IPS-18c (cell line): ENCODE results near the gene OR2G3.

Experiments
- H3K4me3 ChIP-seq: 2 replicates; pipeline ENCODE4 v1.7.0; 2013; ENCODE audit warnings: low read depth, mild to moderate bottlenecking, low read length, moderate library complexity; ENCODE audit not compliant: insufficient read depth
- H3K9me3 ChIP-seq: one replicate; pipeline ENCODE4 v1.6.1; 2013; ENCODE audit warnings: mild to moderate bottlenecking, low read length, moderate library complexity; ENCODE audit not compliant: control insufficient read depth, insufficient read depth

Gene OR2G3

DNA sequence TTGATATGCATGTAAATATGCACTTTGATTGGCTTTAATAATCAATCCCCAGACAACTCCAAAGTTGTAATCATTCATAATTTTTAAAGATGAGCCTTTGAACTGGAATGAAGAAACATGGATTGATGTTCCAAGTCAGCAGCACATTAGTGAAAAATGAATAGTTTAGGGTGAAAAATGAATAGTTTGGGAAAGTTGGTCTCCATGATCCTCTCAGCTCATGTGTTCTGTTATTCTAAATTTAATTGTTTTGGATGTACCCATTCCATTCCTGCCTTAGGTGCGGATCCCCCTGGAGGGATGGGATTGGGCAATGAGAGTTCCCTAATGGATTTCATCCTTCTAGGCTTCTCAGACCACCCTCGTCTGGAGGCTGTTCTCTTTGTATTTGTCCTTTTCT lies at the start of gene OR2G3:
TSS of gene OR2G3 (plus strand) at position 301 of the 400 bp plus-strand sequence. CDS start at position 301, 0 bp downstream.
- no peak within 1 kb of the TSS for H3K4me3 ChIP-seq
- H3K9me3 ChIP-seq = no peaks in the 10 kb centered on the region

- no peaks in the 10 kb centered on the region for H3K9me3 ChIP-seq
- no peak overlapping the region for H3K4me3 ChIP-seq
Measured at GRCh38 chr1:247557926-247558674, 47.3 kb upstream of the OR2G3 start.

DNA sequence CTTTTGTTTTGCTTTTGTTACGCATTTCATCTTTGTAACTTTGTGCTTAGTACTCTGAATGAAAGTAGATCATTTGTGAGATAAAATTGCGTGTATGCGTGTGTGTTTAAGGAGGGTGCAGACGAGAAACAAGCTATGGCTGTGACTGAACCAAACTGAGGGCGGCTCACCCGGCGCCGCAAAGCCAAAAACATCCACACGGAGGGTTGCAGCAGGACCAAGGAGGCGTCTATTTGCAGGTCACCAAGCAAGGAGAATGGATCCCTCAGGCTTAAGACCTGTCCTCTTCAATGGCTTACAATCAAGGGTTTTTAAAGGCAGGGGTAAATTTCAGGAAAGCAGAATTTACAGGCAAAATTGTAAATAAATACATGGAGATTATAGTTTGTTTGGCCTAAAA lies 43.7 kb upstream of the OR2G3 start:
- Histone ChIP-seq H3K4me3 (no peak overlapping the region), H3K9me3 (no peaks in the 10 kb centered on the region)

DNA sequence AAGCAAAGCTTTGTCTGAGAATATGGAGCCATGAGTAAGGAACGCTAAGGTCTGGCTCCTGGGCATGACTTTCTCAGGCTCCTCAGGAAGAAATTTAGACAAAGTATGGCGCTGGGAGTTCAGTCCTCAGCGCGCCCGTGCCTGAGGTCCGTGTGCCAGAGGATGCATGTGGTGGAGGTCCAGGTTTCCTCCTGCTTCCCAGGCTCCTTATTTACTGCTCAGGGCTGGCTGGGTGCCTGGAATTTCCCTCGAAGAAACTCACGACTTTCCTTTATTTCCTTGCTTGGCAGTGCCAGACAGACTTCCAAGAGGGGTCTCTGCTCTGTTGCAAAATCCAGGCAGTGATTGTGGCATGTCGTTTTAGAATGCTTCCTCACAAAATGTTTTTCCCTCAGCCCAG lies 43.2 kb upstream of the OR2G3 start:
- Histone ChIP-seq H3K4me3 (no peak overlapping the region), H3K9me3 (no peaks in the 10 kb centered on the region)

- Histone ChIP-seq H3K9me3 (no peaks in the 10 kb centered on the region), H3K4me3 (no peak overlapping the region)
Measured at GRCh38 chr1:247574236-247574635, 31.1 kb upstream of the OR2G3 start.

GRCh38 chr1:247574664-247575063 lies 30.7 kb upstream of the OR2G3 start:
- no peak overlapping the region for H3K4me3 ChIP-seq
- H3K9me3 ChIP-seq = no peaks in the 10 kb centered on the region

GRCh38 chr1:247576514-247576913 lies 28.9 kb upstream of the OR2G3 start:
- H3K4me3 ChIP-seq = no peak overlapping the region

DNA sequence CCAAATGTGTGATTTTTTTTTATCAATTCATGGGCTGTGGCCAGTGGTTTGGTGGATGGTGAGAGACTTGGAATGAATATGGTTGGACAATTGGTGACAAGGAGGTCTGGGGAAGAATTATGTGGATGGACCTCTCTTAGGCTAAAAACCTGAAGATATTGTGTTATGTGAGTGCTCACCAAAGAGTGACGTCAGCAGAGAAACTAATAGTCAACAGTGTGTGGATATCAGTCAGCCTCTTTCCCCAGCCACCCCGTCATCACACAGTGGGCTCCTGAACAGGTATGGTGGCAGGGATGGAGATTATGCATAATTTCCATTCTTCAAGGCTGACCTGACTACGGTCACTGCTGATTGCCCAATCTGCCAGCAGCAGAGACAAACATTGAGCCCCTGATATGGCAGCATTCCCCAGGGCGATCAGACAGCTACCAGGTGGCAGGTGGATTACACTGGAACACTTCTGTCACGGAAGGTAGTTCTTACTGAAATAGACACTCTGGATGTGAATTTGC lies 26.4 kb upstream of the OR2G3 start:
- Histone ChIP-seq H3K4me3 (no peak overlapping the region), H3K9me3 (no peaks in the 10 kb centered on the region)

More at GRCh38 chr1:247576514-247576913, 28.9 kb upstream of the OR2G3 start:
- H3K9me3 ChIP-seq = no peaks in the 10 kb centered on the region

GRCh38 chr1:247588060-247588459 lies 17.3 kb upstream of the OR2G3 start, which contains the start of gene OR2G2:
OR2G2 (plus strand) TSS chr1:247588360; CDS start chr1:247588360, 0 bp downstream.
- Histone ChIP-seq H3K9me3 (no peaks in the 10 kb centered on the region), H3K4me3 (no peak within 1 kb of the TSS)

- no peak overlapping the region for H3K4me3 ChIP-seq
- no peaks in the 10 kb centered on the region for H3K9me3 ChIP-seq
Measured at GRCh38 chr1:247613405-247613804, 8.0 kb downstream of the OR2G3 start.

- H3K4me3 ChIP-seq = no peak overlapping the region
- no peaks in the 10 kb centered on the region for H3K9me3 ChIP-seq
Measured at GRCh38 chr1:247614625-247615024, 9.2 kb downstream of the OR2G3 start.

DNA sequence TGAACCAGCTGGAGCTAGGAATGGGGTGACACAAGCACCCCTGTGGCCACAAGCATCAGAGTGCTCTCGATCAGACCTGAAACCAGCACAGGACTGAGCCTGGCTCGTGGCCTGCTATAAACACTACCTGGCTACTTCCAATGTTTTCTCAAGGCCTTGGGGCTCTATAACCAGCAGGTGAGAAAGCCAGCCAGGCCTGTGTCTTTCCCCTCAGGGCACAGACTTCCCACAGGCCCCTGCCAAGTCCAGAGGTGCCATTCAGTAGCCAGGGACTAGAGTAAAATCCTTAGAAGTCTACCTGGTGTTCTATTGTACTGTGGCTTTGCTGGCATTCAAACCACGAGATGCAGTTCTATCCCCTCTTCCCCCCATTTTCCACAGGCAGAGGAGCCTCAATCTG lies 22.6 kb downstream of the OR2G3 start:
- Histone ChIP-seq H3K4me3 (no peak overlapping the region), H3K9me3 (peaks cover 2% of the 10 kb centered on the region)

- Histone ChIP-seq H3K4me3 (no peak overlapping the region), H3K9me3 (no peaks in the 10 kb centered on the region)
Measured at GRCh38 chr1:247638011-247638410, 32.6 kb downstream of the OR2G3 start.

DNA sequence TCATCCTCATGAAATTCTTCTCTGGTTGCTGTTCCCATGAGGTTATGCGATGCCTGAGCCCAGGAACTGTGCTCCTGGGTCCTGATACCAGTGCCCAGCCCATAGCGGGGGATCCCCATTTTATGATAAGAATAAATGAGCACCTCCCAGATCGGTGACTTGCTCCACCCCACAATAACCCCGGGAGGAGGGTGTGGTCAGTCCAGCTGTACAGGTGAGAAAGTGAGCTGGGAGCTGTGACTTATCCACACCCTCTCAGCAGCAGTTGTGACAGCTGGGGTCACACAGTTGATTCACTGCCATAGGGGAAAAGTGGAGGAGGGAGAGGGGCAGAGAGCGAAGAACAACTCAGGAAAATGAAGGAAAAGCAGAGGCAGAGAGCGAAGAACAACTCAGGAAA lies 33.4 kb downstream of the OR2G3 start:
- H3K4me3 ChIP-seq = no peak overlapping the region
- no peaks in the 10 kb centered on the region for H3K9me3 ChIP-seq

DNA sequence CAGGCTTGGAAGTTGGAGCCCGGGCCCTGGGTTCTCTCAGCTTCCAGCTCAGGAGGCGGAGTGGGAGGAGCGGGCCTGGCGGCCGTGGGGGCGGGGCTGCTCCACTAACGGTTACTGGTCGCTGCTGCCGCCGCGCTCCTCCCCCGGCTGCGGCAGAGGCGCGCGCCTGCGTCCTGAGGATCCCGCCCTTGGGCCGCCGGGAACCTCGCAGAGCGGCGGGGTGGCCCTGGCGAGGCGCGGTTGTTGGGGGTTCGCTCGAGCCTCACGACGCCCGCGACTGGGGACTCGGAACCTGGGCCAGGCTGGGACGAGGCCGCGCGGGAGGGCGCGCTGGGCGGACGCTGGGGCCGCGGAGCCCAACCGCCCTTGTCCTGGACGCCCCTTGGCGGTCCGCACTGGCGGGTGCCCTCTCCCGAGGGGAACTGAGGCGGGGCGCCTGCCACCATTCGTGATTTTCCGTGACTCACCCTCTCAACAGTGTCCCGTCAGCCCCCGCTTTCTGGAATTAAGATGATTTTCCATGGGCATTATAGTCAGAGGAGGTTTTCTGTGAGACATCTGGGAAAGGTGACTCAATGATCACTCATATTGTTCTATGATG lies 34.1 kb downstream of the OR2G3 start:
- Histone ChIP-seq H3K4me3 (peak overlapping the region; percentile 5; the same call in 1 of the 2 replicates), H3K9me3 (no peaks in the 10 kb centered on the region)

GRCh38 chr1:247642742-247643141 lies 37.4 kb downstream of the OR2G3 start:
- no peaks in the 10 kb centered on the region for H3K9me3 ChIP-seq
- H3K4me3 ChIP-seq = no peak overlapping the region

DNA sequence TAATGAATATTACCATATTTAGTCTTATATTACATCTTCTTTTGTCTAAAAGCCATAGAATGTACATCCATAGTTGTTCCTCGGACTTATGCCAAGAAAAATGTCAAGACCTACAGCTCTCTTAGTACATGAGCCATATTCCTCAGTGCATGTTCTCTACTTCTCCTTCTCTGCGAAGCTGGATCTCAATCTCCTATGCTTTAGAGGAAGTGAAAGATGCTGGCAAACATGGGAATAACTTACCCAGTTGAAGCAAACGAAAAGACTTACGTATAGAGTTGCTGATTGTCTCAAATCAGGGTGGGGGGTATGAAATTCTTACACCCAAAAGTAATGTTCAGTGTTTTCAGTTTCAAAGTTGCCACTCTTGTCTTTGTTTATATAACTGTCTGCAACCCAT lies 41.5 kb downstream of the OR2G3 start:
- Histone ChIP-seq H3K9me3 (no peaks in the 10 kb centered on the region), H3K4me3 (no peak overlapping the region)

- Histone ChIP-seq H3K4me3 (no peak overlapping the region), H3K9me3 (no peaks in the 10 kb centered on the region)
Measured at GRCh38 chr1:247647864-247648263, 42.5 kb downstream of the OR2G3 start.
